C4-2B (cell line): ENCODE results near the gene SGMS1.
"Not testable (repeated sequence)": the region's sequence is repeated elsewhere in the genome, so short reads cannot be mapped to it uniquely, and the experiment has no call there.

Experiments
- H3K27ac ChIP-seq: fragments of 450-650 bp; 2 replicates; pipeline ENCODE4 v1.5.1; 2017
- ZFX ChIP-seq: fragments of 450-650 bp; IDR thresholded peaks from 2 replicates; pipeline ENCODE4 v1.6.1; 2017
- TF ChIP-seq, protein P1 (sequence below): fragments of 450-650 bp; conservative IDR thresholded peaks from 2 replicates; pipeline ENCODE4 v1.5.1; 2017; ENCODE audit warnings: mild to moderate bottlenecking

SGMS1 gene

DNA sequence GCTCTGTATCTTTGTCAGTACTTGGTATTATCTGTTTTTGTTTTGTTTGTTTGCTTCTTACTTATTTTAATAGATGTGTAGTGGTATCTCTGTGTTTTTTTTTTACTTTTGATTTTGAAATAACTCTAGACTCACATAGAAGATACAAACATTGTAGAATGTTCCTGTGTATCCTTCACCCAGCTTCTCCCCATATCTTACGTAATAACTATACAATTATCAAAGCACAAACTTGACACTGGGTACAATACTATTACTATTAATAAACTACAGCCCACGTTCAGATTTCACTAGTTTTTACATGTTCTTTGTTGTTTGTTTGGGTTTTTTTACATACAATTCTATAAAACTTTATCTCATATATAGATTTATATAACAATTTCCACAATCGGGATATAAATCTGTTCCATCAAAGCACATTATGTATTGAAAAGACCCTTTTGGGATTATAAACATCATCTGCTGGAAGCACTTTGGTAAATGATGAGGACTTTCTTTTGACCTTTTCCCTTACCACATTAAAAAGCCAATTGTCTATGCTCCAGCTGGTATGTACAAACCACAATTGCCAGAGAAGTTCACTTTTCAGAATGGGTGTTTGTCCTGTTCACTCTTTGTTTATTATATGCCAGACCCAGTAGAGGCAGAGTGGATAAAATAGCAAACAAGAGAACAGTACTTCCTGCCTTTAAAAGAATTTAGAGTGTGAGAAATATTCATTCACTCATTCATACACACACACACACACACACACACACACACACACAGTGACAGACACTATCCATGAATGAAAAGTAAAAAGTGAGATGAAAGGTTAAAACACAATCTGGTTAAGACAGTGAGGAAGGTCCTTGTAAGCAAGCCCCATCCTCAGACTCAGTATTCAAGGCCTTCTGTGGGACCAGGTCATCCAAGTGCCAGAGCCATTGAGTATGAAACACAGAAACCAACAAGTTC is 113.0 kb downstream of the SGMS1 start:
- no peak for TF ChIP-seq ZFX
- TF ChIP-seq, protein P1, sequence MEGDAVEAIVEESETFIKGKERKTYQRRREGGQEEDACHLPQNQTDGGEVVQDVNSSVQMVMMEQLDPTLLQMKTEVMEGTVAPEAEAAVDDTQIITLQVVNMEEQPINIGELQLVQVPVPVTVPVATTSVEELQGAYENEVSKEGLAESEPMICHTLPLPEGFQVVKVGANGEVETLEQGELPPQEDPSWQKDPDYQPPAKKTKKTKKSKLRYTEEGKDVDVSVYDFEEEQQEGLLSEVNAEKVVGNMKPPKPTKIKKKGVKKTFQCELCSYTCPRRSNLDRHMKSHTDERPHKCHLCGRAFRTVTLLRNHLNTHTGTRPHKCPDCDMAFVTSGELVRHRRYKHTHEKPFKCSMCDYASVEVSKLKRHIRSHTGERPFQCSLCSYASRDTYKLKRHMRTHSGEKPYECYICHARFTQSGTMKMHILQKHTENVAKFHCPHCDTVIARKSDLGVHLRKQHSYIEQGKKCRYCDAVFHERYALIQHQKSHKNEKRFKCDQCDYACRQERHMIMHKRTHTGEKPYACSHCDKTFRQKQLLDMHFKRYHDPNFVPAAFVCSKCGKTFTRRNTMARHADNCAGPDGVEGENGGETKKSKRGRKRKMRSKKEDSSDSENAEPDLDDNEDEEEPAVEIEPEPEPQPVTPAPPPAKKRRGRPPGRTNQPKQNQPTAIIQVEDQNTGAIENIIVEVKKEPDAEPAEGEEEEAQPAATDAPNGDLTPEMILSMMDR, result no peak
- H3K27ac ChIP-seq, result peak overlapping the region; percentile 55; the same call in 1 of the 2 replicates

DNA sequence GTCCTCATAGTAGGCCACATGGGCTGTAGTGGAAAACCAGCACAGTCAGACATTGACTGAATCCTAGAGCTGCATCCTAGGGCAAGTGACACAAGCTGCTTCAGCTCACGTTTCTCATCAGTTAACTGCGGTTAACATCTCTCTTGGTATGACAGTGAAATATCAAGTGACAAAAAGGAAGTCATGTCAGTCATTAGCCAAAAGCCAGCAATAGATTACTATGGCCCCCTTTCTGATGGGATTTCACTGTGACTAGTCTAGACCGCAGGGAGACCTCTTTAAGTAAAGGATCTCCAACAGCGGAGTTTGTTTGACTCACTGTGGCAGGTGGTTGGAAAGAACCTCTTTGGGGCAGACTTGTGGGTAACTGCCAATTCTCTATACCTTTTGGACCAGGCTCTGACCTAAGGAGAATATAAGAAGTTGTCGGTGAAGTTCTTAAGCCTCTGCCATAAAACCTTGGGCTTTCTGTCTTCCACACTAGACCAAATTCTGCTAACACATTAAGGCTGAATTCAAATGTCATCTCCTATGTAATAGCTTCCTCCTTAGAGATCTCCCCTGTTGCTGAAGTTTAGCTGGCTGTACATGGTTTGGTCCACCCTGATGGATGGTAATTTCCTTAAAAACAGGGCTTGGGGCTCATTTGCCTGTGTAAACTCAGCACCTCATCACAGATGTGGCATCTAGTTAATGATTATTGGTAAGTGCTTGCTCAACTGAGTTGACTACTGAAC is 115.3 kb downstream of the SGMS1 start:
- TF ChIP-seq ZFX, result no peak
- TF ChIP-seq, protein P1, result no peak
- H3K27ac ChIP-seq, result no peak overlapping the region; the same call in 1 of the 2 replicates

DNA sequence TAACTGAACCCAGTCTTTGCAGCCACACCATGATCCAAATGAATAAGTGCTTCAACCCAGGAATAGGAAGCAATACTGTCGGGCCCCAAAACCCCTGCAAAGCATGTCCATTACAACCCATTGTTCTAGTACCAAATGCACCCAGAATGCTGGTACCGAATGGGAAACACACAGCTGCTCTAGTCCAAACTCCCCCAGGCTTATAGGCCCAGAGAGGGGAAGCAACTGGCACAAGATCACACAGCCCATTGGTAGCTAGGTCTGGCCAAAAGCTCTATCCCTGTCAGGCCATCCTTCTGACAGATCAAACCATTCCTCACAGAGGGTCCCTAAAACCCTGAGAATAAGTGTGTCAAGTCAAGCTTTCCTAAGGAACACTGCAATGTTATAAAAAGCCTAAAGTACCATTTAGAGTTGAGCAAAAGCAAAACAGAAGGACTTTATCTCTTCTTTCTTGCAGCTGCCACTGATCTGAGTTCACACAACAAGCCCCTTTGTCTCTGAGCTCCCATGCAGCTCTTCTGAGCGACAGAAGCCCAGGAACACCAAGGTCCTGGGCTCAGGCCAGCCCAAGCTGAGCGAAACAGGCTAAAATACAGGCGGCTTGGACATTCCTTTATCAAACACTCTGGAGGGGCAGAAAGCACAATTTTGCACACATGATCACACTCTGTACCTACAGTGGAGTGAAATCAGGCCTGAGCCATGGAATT is 116.7 kb downstream of the SGMS1 start:
- no peak overlapping the region for H3K27ac ChIP-seq
- no peak for TF ChIP-seq ZFX
- TF ChIP-seq, protein P1, result no peak

DNA sequence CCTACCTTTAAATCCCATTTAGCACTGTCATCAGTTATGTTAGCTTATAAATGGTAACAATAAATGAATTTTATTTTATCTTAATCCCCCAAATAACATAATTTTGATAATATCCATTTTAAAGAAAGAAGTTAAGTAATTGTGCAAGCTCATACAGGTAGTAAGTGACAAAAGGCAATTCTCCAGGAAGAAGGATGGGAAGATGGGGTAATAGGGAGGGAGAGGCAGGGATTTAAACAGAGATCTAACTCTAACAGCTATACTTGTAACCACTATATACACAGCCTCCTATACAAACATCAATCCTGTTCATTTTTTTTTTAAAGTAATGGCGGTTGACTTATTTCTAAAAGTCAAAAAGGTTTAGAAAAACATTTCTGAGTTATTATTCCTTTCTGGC is 119.4 kb downstream of the SGMS1 start:
- H3K27ac ChIP-seq, result no peak overlapping the region
- TF ChIP-seq, protein P1, result no peak
- no peak for TF ChIP-seq ZFX

DNA sequence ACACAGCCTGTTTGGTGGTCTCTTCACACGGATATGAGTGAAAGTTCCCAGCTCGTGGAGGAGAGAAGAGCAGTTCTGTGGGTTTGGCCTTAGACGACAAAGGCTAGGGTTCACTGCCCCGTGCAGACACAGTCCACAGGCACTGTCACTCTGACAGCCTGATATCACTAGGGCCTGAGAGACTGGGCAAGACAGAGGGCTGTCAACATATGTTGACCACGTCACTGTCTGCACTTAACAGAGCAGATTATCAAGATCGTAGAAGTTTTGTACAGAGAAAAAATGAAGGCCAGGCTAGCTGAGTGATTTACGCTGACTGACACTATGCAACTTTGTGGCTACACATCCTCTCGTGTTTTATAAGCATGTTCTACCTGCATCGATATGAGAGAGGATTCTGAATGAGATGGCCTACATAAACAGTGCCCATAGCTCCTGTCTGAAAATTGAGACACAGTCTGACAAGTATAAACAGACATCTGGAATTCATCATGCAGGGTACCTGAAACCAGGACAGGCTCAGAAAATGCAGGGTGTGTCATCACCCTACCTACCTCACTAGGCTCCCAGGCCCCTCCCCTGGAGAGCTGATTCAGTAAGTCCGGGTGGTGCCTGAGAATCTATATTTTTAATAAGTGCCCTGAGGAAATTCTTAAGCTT is 120.0 kb downstream of the SGMS1 start:
- H3K27ac ChIP-seq, result no peak overlapping the region
- no peak for TF ChIP-seq ZFX
- TF ChIP-seq, protein P1, result no peak

DNA sequence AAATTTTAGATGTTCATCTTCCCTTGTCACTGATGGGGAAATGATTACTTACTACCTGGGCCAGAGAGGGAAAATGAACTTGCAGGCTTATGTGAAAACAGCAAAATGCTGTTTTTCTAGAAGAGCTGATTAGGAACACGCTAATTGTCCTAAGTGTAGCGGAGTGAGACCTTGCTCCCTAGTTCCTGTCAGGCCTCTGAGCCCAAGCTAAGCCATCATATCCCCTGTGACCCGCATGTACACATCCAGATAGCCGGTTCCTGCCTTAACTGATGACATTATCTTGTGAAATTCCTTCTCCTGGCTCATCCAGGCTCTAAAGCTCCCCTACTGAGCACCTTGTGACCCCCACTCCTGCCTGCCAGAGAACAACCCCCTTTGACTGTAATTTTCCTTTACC is 120.6 kb downstream of the SGMS1 start:
- H3K27ac ChIP-seq, result not testable (repeated sequence)

DNA sequence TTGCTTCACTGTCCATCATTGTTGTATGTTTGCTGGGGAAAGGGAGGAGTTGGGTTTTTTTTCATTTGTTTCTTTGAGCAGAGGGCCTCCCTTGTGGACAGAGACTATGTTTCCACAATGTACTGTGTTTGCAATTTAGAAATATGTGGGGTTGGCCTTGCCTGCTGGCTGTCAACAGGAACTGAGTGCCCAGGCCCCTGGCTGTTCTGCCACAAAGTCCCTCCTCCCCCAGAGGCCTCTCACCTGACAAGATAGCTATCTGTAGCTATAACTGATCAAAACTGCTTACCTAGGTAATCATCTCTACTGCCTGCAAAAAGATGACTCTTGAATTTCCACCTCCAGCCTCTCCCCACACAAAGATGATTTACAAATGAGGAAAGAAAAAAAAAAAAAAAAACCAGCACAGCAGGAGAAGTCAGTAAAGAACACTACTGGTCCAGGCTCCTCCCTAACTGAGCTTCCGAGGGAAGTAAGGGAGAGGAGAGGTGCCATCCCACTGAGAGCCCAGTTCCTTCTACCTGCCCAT is 121.8 kb downstream of the SGMS1 start:
- TF ChIP-seq, protein P1, result no peak
- TF ChIP-seq ZFX, result no peak
- H3K27ac ChIP-seq, result peak overlapping the region; percentile 16; the same call in 1 of the 2 replicates
